GM12872 (cell line): Measurements from ENCODE around the gene RNF186.

Source experiments
- CTCF ChIP-seq: IDR thresholded peaks from 3 replicates; pipeline ENCODE4 v1.5.1; 2011; ENCODE audit warnings: low read depth, mild to moderate bottlenecking, low read length, moderate library complexity; ENCODE audit not compliant: insufficient read depth

Gene RNF186

DNA sequence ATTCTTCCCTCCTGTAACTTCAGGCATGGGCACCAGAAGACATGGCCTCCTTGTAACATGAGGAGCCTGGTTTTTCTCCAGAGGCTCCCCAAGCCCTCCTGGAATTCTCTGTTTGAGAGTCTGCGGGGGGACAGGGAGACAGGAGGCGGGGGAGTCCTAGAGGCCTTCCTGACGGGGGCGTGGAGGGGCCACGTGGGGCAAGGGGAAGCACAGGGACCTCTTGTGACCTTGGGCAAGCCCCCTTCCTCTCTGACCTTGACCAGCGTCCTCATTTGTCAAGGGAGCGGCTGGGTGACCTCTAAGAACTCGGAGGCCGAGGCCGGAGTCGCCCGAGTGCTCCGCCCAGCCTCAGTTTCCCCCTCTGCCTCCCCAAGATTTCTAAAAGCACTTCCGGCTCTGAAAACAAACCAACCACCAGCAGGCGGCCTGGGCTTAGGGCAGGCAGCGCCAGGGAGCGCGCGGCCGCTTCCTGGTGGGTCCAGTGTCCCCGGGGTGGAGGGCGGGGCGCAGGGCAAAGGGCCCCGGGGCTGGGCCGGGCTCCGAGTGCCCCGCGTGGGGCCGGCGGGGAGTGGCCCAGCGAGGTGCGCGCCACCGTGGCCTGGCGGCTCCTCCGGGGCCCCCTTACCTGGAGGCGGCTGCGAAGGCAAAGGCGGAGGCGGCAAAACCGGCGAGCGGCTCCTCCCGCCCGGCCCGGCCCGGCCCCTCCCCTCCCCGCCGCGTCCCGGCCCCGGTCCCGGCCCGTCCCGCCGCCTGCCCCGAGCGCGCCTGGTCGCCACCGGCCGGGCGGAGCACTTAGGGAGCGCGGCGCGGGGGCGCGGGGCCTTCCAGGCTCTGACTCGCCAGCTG is 15.6 kb downstream of the RNF186 start, which contains the start of gene TMCO4:
TSS of gene TMCO4 (minus strand) at position 687 of the 846 bp plus-strand sequence. CDS start 19,158 bp downstream, outside the sequence.
- TF ChIP-seq CTCF = peak; percentile 42; the same call in 2 of the 3 replicates

GRCh38 chr1:19798486-19799229 is 16.4 kb downstream of the RNF186 start:
- no peak for TF ChIP-seq CTCF

- TF ChIP-seq CTCF = no peak
These were observed 17.3 kb downstream of the RNF186 start for GRCh38 chr1:19797827-19798226.

DNA sequence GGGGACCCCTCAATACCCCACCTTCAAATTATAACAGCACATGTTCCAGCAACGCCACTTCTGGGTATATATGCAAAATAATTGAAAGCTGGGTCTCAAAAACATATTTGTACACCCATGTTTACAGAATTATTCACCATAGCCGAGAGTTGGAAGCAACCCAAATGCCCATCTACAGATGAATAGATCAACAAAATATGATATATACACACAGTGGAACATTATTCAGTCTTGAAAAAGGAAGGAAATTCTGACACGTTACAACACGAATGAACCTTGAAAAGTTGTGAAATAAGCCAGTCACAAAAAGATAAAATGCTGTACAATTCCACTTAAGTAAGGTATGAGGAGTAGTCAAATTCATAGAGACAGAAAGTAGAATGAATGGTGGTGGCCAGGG is 20.5 kb downstream of the RNF186 start:
- TF ChIP-seq CTCF = no peak

- TF ChIP-seq CTCF = no peak
These were observed 21.6 kb downstream of the RNF186 start for GRCh38 chr1:19793360-19794046.

DNA sequence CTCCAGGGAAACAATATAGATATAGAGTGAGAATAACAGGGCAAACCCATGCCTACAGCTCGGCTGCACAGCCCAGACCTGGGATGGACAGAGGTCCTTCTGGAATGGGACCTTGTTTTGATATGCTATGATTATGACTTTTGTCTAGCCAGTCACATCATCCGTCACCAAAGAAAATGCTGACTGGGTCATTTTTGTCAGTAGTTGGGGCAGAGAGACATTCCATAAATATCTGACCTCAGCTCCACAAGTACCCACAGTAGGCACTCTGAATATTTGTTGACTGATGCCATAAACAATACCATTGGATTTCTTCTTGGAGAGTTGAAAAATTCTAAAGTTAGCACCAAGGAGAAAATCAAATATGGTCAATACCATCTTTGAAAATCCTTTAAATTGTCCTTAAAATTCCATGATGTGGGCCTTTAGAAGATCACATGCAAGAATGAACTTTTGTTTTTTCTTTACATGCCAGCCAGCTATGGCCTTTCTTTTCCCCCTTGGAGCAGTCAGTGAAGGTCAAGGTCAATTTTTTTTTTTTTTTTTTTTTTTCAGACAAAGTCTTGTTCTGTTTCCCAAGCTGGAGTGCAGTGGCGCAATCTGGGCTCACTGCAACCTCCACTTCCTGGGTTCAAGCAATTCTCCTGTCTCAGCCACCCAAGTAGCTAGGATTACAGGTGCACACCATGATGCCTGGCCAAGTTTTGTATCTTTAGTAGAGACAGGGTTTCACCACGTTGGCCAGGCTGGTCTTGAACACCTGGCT is 22.7 kb downstream of the RNF186 start:
- no peak for TF ChIP-seq CTCF
